GM12878 (cell line): ENCODE results near the gene PPP4C. TPM values are rescaled to one million over a fixed set of nuclear protein-coding genes. Genes with fewer than 3 reads are reported as not detected.
A peak's percentile ranks its signal among the peaks of the same experiment; 100 is the strongest.

ENCODE experiments used
- ATAC-seq: fragments of 200-7000 bp; cut with Tn5 transposase; 3 replicates; pipeline ENCODE4 v1.9.1; 2020; ENCODE audit warnings: mild to moderate bottlenecking, moderate library complexity
- BruUV-seq: library from RNA; stranded (reverse); fragments of 400-500 nt; replicated peaks from 2 replicates; lab custom pipeline; 2021; lab: Mats Ljungman, UMichigan
- CTCF ChIA-PET: fragments of 300-600 bp; sonication (Branson Sonifier 250); formaldehyde crosslinking; extraction: SDS; loops from one replicate; lab custom pipeline; 2021; ENCODE audit warnings: inconsistent platforms; lab: Yijun Ruan, JAX
- POLR2A ChIA-PET: fragments of 350-600 bp; formaldehyde crosslinking; extraction: SDS; loops from one replicate; lab custom pipeline; 2021; ENCODE audit warnings: inconsistent platforms; lab: Charles Lee
- RAD21 ChIA-PET: fragments of 300-600 bp; sonication (Branson Sonifier 250); formaldehyde crosslinking; loops from one replicate; lab custom pipeline; 2023; ENCODE audit warnings: antibody characterized with exemption; ENCODE audit not compliant: unreplicated experiment; lab: Charles Lee
- SMC1A ChIA-PET: fragments of 300-600 bp; sonication (Branson Sonifier 250); formaldehyde crosslinking; loops from one replicate; lab custom pipeline; 2023; ENCODE audit not compliant: unreplicated experiment, uncharacterized antibody; lab: Charles Lee
- DNase-seq: peaks from one replicate; pipeline ENCODE4 v3.0.0-alpha.2; 2011; ENCODE audit warnings: low read depth, low spot score
- FAIRE-seq: peaks from 3 replicates; lab custom pipeline; 2011; peaks lifted over from hg19 to GRCh38; lab: Jason Lieb, UNC
- H2AFZ ChIP-seq: 2 replicates; pipeline ENCODE4 v1.6.0; 2011; ENCODE audit warnings: low read depth, low read length, control low read depth; ENCODE audit not compliant: control insufficient read depth
- H3K27ac ChIP-seq: 2 replicates; pipeline ENCODE4 v1.5.1; 2011; ENCODE audit warnings: control low read depth; ENCODE audit not compliant: control insufficient read depth, insufficient read depth
- H3K27me3 ChIP-seq, 2 experiments: replicated peaks in 1 of 2; 2 replicates each; pipeline versions ENCODE4 v1.6.0 to v1.6.1; 2011; ENCODE audit warnings: low read length in 1 of 2; ENCODE audit not compliant: control insufficient read depth in 2 of 2, insufficient read depth in 2 of 2
- H3K36me3 ChIP-seq, 2 experiments: 2 replicates each; pipeline ENCODE4 v1.5.1; 2011; ENCODE audit warnings: low read length in 1 of 2; ENCODE audit not compliant: control insufficient read depth in 2 of 2, insufficient read depth in 2 of 2
- H3K4me1 ChIP-seq: 2 replicates; pipeline ENCODE4 v1.6.1; 2011; ENCODE audit warnings: mild to moderate bottlenecking, low read length, moderate library complexity, mixed read lengths; ENCODE audit not compliant: control insufficient read depth, insufficient read depth
- H3K4me2 ChIP-seq: 2 replicates; pipeline ENCODE4 v1.6.0; 2011; ENCODE audit warnings: control low read depth; ENCODE audit not compliant: control insufficient read depth, insufficient read depth
- H3K4me3 ChIP-seq: fragments of 200-600 bp; sonication (generic); 2 replicates; pipeline ENCODE4 v1.5.1; 2016
- H3K79me2 ChIP-seq: 2 replicates; pipeline ENCODE4 v1.6.0; 2011; ENCODE audit warnings: low read length; ENCODE audit not compliant: control insufficient read depth, insufficient read depth
- H3K9ac ChIP-seq: 2 replicates; pipeline ENCODE4 v1.8.0; 2011; ENCODE audit warnings: low read length, control low read depth, mixed read lengths; ENCODE audit not compliant: control insufficient read depth, insufficient read depth
- H3K9me3 ChIP-seq: replicated peaks from 3 replicates; pipeline ENCODE4 v1.5.1; 2011; ENCODE audit warnings: mild to moderate bottlenecking, low read length; ENCODE audit not compliant: control insufficient read depth, insufficient read depth
- H4K20me1 ChIP-seq: 2 replicates; pipeline ENCODE4 v1.6.0; 2011; ENCODE audit not compliant: control insufficient read depth, insufficient read depth
- CTCF ChIP-seq, 3 experiments: IDR thresholded peaks in 2 of 3; conservative IDR thresholded peaks in 1 of 3; 2 replicates each; pipeline ENCODE4 v1.5.1; 2011; ENCODE audit warnings: low read depth in 3 of 3, low read length in 3 of 3, mild to moderate bottlenecking in 3 of 3, control low read depth in 2 of 3, moderate library complexity in 2 of 3, inconsistent platforms in 1 of 3, mixed read lengths in 1 of 3; ENCODE audit not compliant: control insufficient read depth in 2 of 3, insufficient read depth in 1 of 3; ENCODE audit errors: extremely low read depth in 1 of 3
- MAX ChIP-seq: IDR thresholded peaks from 2 replicates; pipeline ENCODE4 v1.6.1; 2012; ENCODE audit warnings: low read depth, low read length, improper control_type of control experiment
- MTA3 ChIP-seq: IDR thresholded peaks from 2 replicates; pipeline ENCODE4 v1.6.1; 2012; ENCODE audit warnings: low read length, inconsistent platforms, borderline replicate concordance
- POLR2A ChIP-seq: IDR thresholded peaks from 2 replicates; pipeline ENCODE4 v1.6.1; 2011; ENCODE audit warnings: low read depth, mild to moderate bottlenecking, low read length
- RAD51 ChIP-seq: fragments of 450-650 bp; IDR thresholded peaks from 2 replicates; pipeline ENCODE4 v1.6.1; 2016; ENCODE audit warnings: moderate library complexity, mild to moderate bottlenecking, inconsistent platforms
- RB1 ChIP-seq: fragments of 450-650 bp; formaldehyde crosslinking; IDR thresholded peaks from 2 replicates; pipeline ENCODE4 v1.6.1; 2017; ENCODE audit warnings: mild to moderate bottlenecking, borderline replicate concordance
- SMARCA5 ChIP-seq: fragments of 450-650 bp; IDR thresholded peaks from 2 replicates; pipeline ENCODE4 v1.6.1; 2017; ENCODE audit warnings: mild to moderate bottlenecking
- TAF1 ChIP-seq: IDR thresholded peaks from 2 replicates; pipeline ENCODE4 v1.6.1; 2011; ENCODE audit warnings: mild to moderate bottlenecking, low read depth, low read length, borderline replicate concordance
- WGBS: methylation state at CpG from one replicate; pipeline ENCODE4 v1.1.6; 2016; ENCODE audit warnings: low lambda C conversion rate; ENCODE audit not compliant: insufficient replicate concordance, insufficient coverage; ENCODE audit errors: missing lambda C conversion rate; 5-methylcytosine and 5-hydroxymethylcytosine counted together
- in situ Hi-C: fragments of 300-500 bp; cut with MboI; formaldehyde crosslinking; loops from 9 replicates; pipeline ENCODE4 v1.14.3; 2018; ENCODE audit warnings: mixed read lengths
- intact Hi-C: fragments of 100-400 bp; cut with micrococcal nuclease; formaldehyde crosslinking; loops from one replicate; pipeline ENCODE4 v1.14.2; 2022; ENCODE audit not compliant: unreplicated experiment
- polyA plus RNA-seq, 11 experiments: library from polyadenylated mRNA; depleted of rRNA in 4 of 11; unstranded in 6 of 11; stranded (reverse) in 5 of 11; fragments of >200 nt; fragmentation: Nextera tagmentation in 4 of 11; fragmentation: Illumina TruSeq in 1 of 11; extraction: Ambion mirVana in 4 of 11; extraction: Trizol in 1 of 11; gene quantifications; 1 replicate in 1 of 11; 2 replicates in 10 of 11; pipeline versions ENCODE4 v1.2.1 to v1.2.3, GENCODE V29; 2011 to 2016; ENCODE audit warnings: inconsistent platforms in 2 of 11, missing spikeins in 2 of 11, low read depth in 1 of 11
- total RNA-seq, 4 experiments: library from RNA; depleted of rRNA in 3 of 4; stranded (reverse); fragments of >200 nt in 3 of 4; fragmentation: Illumina TruSeq in 1 of 4; extraction: Trizol in 1 of 4; gene quantifications; 2 replicates each; pipeline versions ENCODE4 v1.2.1 to v1.2.3, GENCODE V29; 2013 to 2021
- TF ChIP-seq, protein P1 (sequence below): IDR thresholded peaks from 2 replicates; pipeline ENCODE4 v1.6.1; 2011; ENCODE audit warnings: borderline replicate concordance, low read depth, mild to moderate bottlenecking, moderate library complexity, mixed read lengths, low read length; ENCODE audit not compliant: insufficient read depth; ENCODE audit errors: extremely low read length
- TF ChIP-seq, protein P2 (sequence below): IDR thresholded peaks from 2 replicates; pipeline ENCODE4 v1.6.1; 2011; ENCODE audit warnings: low read depth, low read length, improper control_type of control experiment, borderline replicate concordance
- TF ChIP-seq, protein P3 (sequence below): fragments of 450-650 bp; IDR thresholded peaks from 2 replicates; pipeline ENCODE4 v1.6.1; 2017; ENCODE audit warnings: low read depth, mild to moderate bottlenecking, moderate library complexity
- TF ChIP-seq, protein P4 (sequence below): fragments of 450-650 bp; IDR thresholded peaks from 2 replicates; pipeline ENCODE4 v1.6.1; 2018; ENCODE audit warnings: borderline replicate concordance, mild to moderate bottlenecking; ENCODE audit not compliant: partially characterized antibody

Gene PPP4C
- total and polyA plus RNA-seq, 10 of the 15 experiments (the other 5 are each of a cell fraction or from before 2014, with no cell fraction given) = 2.7 to 240 (median 124) TPM

DNA sequence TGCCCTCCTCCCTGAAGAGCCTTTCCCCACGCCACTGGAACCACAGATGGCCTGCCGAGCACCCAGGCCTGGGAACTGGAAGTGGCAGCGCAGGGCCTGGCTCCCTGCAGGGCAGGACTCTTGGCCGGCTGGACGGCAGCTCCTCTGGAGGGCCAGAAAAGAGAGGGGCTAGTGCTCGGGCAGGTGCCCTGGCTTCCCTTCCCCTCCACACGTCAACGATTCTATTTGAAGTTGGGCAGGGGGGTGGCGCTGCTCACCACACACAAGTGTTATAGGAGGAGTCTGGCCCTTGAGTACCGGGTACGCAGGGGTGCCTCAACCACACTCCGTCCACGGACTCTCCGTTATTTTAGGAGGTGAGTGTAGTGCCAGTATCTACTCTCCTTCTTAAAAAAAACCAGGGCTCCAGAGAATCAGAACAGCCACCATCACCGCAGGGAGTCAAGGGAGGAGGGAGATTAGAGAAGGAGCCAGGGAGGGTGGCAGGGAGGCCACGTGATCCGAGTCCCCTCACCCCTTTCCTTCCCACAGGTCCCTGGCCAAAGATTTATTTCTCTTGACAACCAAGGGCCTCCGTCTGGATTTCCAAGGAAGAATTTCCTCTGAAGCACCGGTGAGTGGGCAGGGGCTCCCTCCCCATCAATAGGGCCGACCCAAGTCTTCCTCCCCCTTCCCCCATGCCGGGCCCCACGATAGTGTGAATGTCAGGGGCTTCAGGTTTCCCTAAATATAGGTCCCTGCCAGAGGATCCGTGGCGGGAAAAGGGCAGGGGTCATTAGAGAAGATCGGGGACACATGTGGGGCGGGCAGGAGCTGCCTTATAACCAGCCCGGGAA is 11.7 kb upstream of the PPP4C start:
- CTCF ChIA-PET = interaction anchor here (0.7 to 8.5 kb wide), 7 partner anchors 9 to 122 kb away, joined by 3 to 77 read pairs (median 5); partner anchors contain the start of genes TBX6 and YPEL3
- peaks cover 25% of the 10 kb centered on the region for H3K4me1 ChIP-seq
- SMC1A ChIA-PET = interaction anchor here (0.6 to 1.2 kb wide), 6 partner anchors 13 to 415 kb away, joined by 3 to 9 read pairs (median 3); partner anchors contain the start of gene TBX6
- WGBS = under 1% methylated on average over 27 of the region's 27 CpGs
- peak; percentile 66 for FAIRE-seq
- in situ Hi-C loops (no loop called here), intact Hi-C loops (no loop called here)
- H3K79me2 ChIP-seq = peaks cover 55% of the 10 kb centered on the region
- H3K27me3 ChIP-seq = no peaks in the 10 kb centered on the region
- H2AFZ ChIP-seq = peak overlapping the region; percentile 35
- BruUV-seq = TSS peak; percentile 48
- peak overlapping the region; percentile 81 for H3K4me2 ChIP-seq
- peak overlapping the region; percentile 94 for H3K4me3 ChIP-seq
- peak; percentile 53 for DNase-seq
- peaks cover 20% of the 10 kb centered on the region for H4K20me1 ChIP-seq
- RAD21 ChIA-PET = interaction anchor here (0.6 to 3.7 kb wide), 6 partner anchors 9 to 565 kb away, joined by 3 to 42 read pairs (median 5); partner anchors contain the start of genes CORO1A and TBX6
- POLR2A ChIA-PET = interaction anchor here (0.6 to 4.3 kb wide), 9 partner anchors 9 to 38 kb away, joined by 4 to 21 read pairs (median 7); partner anchors contain the start of genes PPP4C, TBX6 and YPEL3
- ATAC-seq = peak; percentile 61
- H3K27ac ChIP-seq = peak overlapping the region; percentile 94
- peak overlapping the region; percentile 93 for H3K9ac ChIP-seq
- peaks cover 19 to 21% of the 10 kb centered on the region in 2 experiments for H3K36me3 ChIP-seq
- no peaks in the 10 kb centered on the region for H3K9me3 ChIP-seq
- TF ChIP-seq POLR2A = peak; percentile 72
- TF ChIP-seq CTCF (IDR thresholded peaks at IDR 0.05 in 2 of 3, conservative IDR thresholded peaks at IDR 0.05 in 1 of 3; ENCODE audit: control insufficient read depth in 2 of 3, extremely low read depth in 1 of 3, insufficient read depth in 1 of 3, low read depth in 3 of 3, low read length in 3 of 3) = peak; percentile 35 to 68 (median 38); a peak in 5 of 6 replicates
- TF ChIP-seq, protein P1, sequence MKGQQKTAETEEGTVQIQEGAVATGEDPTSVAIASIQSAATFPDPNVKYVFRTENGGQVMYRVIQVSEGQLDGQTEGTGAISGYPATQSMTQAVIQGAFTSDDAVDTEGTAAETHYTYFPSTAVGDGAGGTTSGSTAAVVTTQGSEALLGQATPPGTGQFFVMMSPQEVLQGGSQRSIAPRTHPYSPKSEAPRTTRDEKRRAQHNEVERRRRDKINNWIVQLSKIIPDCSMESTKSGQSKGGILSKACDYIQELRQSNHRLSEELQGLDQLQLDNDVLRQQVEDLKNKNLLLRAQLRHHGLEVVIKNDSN = peak; percentile 83
- TF ChIP-seq RB1 = peak; percentile 26; the same call in 1 of the 2 replicates
- peak; percentile 94 for TF ChIP-seq RAD51
- TF ChIP-seq, protein P2, sequence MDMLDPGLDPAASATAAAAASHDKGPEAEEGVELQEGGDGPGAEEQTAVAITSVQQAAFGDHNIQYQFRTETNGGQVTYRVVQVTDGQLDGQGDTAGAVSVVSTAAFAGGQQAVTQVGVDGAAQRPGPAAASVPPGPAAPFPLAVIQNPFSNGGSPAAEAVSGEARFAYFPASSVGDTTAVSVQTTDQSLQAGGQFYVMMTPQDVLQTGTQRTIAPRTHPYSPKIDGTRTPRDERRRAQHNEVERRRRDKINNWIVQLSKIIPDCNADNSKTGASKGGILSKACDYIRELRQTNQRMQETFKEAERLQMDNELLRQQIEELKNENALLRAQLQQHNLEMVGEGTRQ = peak; percentile 56
- TF ChIP-seq, protein P3, sequence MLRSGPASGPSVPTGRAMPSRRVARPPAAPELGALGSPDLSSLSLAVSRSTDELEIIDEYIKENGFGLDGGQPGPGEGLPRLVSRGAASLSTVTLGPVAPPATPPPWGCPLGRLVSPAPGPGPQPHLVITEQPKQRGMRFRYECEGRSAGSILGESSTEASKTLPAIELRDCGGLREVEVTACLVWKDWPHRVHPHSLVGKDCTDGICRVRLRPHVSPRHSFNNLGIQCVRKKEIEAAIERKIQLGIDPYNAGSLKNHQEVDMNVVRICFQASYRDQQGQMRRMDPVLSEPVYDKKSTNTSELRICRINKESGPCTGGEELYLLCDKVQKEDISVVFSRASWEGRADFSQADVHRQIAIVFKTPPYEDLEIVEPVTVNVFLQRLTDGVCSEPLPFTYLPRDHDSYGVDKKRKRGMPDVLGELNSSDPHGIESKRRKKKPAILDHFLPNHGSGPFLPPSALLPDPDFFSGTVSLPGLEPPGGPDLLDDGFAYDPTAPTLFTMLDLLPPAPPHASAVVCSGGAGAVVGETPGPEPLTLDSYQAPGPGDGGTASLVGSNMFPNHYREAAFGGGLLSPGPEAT = peak; percentile 61; the same call in 1 of the 2 replicates
- no peak for TF ChIP-seq MTA3
- TF ChIP-seq, protein P4, sequence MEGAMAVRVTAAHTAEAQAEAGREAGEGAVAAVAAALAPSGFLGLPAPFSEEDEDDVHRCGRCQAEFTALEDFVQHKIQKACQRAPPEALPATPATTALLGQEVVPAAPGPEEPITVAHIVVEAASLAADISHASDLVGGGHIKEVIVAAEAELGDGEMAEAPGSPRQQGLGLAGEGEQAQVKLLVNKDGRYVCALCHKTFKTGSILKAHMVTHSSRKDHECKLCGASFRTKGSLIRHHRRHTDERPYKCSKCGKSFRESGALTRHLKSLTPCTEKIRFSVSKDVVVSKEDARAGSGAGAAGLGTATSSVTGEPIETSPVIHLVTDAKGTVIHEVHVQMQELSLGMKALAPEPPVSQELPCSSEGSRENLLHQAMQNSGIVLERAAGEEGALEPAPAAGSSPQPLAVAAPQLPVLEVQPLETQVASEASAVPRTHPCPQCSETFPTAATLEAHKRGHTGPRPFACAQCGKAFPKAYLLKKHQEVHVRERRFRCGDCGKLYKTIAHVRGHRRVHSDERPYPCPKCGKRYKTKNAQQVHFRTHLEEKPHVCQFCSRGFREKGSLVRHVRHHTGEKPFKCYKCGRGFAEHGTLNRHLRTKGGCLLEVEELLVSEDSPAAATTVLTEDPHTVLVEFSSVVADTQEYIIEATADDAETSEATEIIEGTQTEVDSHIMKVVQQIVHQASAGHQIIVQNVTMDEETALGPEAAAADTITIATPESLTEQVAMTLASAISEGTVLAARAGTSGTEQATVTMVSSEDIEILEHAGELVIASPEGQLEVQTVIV = no peak
- peak; percentile 71 for TF ChIP-seq MAX
- peak; percentile 43; the same call in 1 of the 2 replicates for TF ChIP-seq SMARCA5
- TF ChIP-seq TAF1 = 0 out of 2 replicates have a peak, but pooled peaks have one; percentile 48
